Liver (tissue), 3 donors: ENCODE data around the gene SCN2A.

ENCODE experiments used
- GABPA ChIP-seq, 2 donors: IDR thresholded peaks in 1 of 2; conservative IDR thresholded peaks in 1 of 2; 2 replicates each; pipeline ENCODE4 v1.6.1; 2016; ENCODE audit warnings: antibody characterized with exemption in 2 of 2, mild to moderate bottlenecking in 1 of 2, moderate library complexity in 1 of 2
- HNF4A ChIP-seq, 2 donors: conservative IDR thresholded peaks; 2 replicates each; pipeline ENCODE4 v1.6.1; 2016; ENCODE audit warnings: antibody characterized with exemption in 2 of 2, mild to moderate bottlenecking in 2 of 2
- JUND ChIP-seq, 2 donors: IDR thresholded peaks; 2 replicates each; pipeline ENCODE4 v1.6.1; 2016; ENCODE audit warnings: antibody characterized with exemption in 2 of 2
- NR2F2 ChIP-seq: IDR thresholded peaks from 2 replicates; pipeline ENCODE4 v1.6.1; 2016; ENCODE audit warnings: antibody characterized with exemption
- RXRA ChIP-seq, 2 donors: IDR thresholded peaks; 2 replicates each; pipeline ENCODE4 v1.6.1; 2017 to 2018; ENCODE audit warnings: antibody characterized with exemption in 2 of 2, mild to moderate bottlenecking in 1 of 2
- SP1 ChIP-seq: IDR thresholded peaks from 2 replicates; pipeline ENCODE4 v1.6.1; 2018; ENCODE audit warnings: antibody characterized with exemption, mild to moderate bottlenecking
- TAF1 ChIP-seq: conservative IDR thresholded peaks from 2 replicates; pipeline ENCODE4 v1.6.1; 2016; ENCODE audit warnings: antibody characterized with exemption, mild to moderate bottlenecking
- YY1 ChIP-seq: IDR thresholded peaks from 2 replicates; pipeline ENCODE4 v1.6.1; 2016; ENCODE audit warnings: antibody characterized with exemption, mild to moderate bottlenecking
- TF ChIP-seq, protein P1 (sequence below): fragments of 150-350 bp; IDR thresholded peaks from 2 replicates; pipeline ENCODE4 v1.5.1; 2017; ENCODE audit warnings: improper control_type of control experiment, low read depth, low read length; ENCODE audit not compliant: missing input control
- TF ChIP-seq, protein P2 (sequence below): IDR thresholded peaks from 2 replicates; pipeline ENCODE4 v1.6.1; 2016; ENCODE audit warnings: antibody characterized with exemption
- TF ChIP-seq, protein P3 (sequence below): IDR thresholded peaks from 2 replicates; pipeline ENCODE4 v1.6.1; 2016; ENCODE audit warnings: antibody characterized with exemption, mild to moderate bottlenecking
- TF ChIP-seq, protein P4 (sequence below): IDR thresholded peaks from 2 replicates; pipeline ENCODE4 v1.6.1; 2016; ENCODE audit warnings: antibody characterized with exemption
- donor health status: healthy.
- donor health status: healthy.

DNA sequence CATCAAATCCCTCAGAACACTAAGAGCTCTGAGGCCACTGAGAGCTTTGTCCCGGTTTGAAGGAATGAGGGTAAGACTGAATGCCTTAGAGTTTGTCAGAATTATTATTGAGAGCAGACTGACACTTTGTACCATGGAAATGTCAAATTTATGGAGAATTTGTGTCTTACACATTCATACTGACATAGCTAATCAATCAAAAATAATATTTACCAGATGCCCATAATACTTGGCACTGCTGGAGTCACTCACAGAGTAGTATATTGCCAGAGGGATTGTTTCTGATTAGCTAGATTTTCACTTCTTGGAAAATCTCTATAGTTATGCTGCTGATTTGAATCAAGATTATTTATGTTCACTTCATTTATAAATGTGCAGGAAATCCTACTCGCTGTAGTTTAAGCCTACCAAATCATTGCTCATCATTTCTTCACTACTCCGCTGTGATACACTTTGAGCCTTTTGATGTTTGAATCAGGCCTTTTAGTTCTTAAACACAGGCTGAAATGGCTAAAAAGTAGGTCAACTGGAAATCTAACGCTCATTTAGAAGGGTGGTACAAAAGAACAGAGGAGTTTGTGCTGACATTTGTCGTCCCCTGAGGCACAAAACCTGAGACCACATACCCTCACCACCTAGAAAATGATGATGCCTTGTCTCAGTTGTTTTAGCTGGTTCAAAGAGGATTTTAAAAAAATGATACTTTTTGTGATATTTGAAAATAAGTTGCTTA lies 134.2 kb downstream of the SCN2A start:
- TF ChIP-seq, protein P1, sequence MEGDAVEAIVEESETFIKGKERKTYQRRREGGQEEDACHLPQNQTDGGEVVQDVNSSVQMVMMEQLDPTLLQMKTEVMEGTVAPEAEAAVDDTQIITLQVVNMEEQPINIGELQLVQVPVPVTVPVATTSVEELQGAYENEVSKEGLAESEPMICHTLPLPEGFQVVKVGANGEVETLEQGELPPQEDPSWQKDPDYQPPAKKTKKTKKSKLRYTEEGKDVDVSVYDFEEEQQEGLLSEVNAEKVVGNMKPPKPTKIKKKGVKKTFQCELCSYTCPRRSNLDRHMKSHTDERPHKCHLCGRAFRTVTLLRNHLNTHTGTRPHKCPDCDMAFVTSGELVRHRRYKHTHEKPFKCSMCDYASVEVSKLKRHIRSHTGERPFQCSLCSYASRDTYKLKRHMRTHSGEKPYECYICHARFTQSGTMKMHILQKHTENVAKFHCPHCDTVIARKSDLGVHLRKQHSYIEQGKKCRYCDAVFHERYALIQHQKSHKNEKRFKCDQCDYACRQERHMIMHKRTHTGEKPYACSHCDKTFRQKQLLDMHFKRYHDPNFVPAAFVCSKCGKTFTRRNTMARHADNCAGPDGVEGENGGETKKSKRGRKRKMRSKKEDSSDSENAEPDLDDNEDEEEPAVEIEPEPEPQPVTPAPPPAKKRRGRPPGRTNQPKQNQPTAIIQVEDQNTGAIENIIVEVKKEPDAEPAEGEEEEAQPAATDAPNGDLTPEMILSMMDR: no peak
- TF ChIP-seq, protein P2, sequence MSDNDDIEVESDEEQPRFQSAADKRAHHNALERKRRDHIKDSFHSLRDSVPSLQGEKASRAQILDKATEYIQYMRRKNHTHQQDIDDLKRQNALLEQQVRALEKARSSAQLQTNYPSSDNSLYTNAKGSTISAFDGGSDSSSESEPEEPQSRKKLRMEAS: no peak
- no peak for TF ChIP-seq SP1
- no peak for TF ChIP-seq RXRA (IDR thresholded peaks at IDR 0.05)
- no peak for TF ChIP-seq GABPA (IDR thresholded peaks at IDR 0.05 in 1 of 2, conservative IDR thresholded peaks at IDR 0.05 in 1 of 2)
- TF ChIP-seq HNF4A (conservative IDR thresholded peaks at IDR 0.05): no peak
- TF ChIP-seq JUND (IDR thresholded peaks at IDR 0.05): no peak
- TF ChIP-seq, protein P3, sequence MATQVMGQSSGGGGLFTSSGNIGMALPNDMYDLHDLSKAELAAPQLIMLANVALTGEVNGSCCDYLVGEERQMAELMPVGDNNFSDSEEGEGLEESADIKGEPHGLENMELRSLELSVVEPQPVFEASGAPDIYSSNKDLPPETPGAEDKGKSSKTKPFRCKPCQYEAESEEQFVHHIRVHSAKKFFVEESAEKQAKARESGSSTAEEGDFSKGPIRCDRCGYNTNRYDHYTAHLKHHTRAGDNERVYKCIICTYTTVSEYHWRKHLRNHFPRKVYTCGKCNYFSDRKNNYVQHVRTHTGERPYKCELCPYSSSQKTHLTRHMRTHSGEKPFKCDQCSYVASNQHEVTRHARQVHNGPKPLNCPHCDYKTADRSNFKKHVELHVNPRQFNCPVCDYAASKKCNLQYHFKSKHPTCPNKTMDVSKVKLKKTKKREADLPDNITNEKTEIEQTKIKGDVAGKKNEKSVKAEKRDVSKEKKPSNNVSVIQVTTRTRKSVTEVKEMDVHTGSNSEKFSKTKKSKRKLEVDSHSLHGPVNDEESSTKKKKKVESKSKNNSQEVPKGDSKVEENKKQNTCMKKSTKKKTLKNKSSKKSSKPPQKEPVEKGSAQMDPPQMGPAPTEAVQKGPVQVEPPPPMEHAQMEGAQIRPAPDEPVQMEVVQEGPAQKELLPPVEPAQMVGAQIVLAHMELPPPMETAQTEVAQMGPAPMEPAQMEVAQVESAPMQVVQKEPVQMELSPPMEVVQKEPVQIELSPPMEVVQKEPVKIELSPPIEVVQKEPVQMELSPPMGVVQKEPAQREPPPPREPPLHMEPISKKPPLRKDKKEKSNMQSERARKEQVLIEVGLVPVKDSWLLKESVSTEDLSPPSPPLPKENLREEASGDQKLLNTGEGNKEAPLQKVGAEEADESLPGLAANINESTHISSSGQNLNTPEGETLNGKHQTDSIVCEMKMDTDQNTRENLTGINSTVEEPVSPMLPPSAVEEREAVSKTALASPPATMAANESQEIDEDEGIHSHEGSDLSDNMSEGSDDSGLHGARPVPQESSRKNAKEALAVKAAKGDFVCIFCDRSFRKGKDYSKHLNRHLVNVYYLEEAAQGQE: no peak
- TF ChIP-seq NR2F2: no peak
- TF ChIP-seq TAF1: no peak
- TF ChIP-seq, protein P4, sequence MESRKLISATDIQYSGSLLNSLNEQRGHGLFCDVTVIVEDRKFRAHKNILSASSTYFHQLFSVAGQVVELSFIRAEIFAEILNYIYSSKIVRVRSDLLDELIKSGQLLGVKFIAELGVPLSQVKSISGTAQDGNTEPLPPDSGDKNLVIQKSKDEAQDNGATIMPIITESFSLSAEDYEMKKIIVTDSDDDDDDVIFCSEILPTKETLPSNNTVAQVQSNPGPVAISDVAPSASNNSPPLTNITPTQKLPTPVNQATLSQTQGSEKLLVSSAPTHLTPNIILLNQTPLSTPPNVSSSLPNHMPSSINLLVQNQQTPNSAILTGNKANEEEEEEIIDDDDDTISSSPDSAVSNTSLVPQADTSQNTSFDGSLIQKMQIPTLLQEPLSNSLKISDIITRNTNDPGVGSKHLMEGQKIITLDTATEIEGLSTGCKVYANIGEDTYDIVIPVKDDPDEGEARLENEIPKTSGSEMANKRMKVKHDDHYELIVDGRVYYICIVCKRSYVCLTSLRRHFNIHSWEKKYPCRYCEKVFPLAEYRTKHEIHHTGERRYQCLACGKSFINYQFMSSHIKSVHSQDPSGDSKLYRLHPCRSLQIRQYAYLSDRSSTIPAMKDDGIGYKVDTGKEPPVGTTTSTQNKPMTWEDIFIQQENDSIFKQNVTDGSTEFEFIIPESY: no peak
- no peak for TF ChIP-seq YY1
